ENCODE data around the gene SLC43A1.

DNA sequence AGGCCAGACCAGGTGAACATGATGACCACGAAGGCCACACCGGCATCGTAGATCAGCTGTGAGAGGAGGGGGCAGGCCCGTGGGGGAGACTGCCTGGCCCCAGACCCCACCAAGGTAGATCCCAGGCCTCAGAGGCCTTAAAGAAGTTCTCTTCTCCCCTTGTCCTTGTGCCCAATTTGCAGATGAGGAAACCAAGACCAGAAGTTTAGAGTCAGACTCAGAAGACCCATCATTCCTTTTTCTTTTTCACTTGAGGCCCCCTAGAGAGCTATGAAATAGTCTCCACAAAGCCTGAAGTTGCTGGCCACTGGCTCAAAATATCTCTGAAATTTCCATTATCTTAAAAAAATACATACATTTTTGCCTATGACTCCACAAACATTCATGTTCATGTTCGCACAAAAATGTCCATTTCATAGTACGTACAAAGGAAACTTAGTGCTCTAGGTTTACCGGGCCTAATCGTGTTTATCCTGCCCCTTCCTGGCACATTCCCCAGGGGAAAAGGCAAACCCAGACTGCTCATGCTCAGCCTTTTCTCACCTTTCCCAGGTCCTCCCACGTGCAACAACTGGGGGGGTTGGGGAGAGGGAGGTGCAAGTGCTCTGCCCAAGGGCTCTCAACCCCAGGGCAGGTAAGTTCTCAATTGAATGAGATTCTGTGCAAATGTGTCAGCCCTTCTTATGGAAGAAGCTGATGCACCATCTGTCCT lies 19.2 kb downstream of the SLC43A1 start:
- TF ChIP-seq ARNTL (CRISPR knock-in tag; IDR thresholded peaks at IDR 0.05; ENCODE audit: borderline replicate concordance, low read depth) (no peak), RARB (CRISPR knock-in tag; IDR thresholded peaks at IDR 0.05) (no peak), CREB5 (CRISPR knock-in tag; IDR thresholded peaks at IDR 0.05; ENCODE audit: low read depth) (no peak), ZFP3 (CRISPR knock-in tag; IDR thresholded peaks at IDR 0.05) (no peak), PPARA (CRISPR knock-in tag; IDR thresholded peaks at IDR 0.05; ENCODE audit: borderline replicate concordance) (no peak)
